D341Med (cell line): Measurements from ENCODE around the gene TNFRSF4.
"Not testable (repeated sequence)": the region's sequence is repeated elsewhere in the genome, so short reads cannot be mapped to it uniquely, and the experiment has no call there.

Experiments
- DNase-seq: peaks from one replicate; pipeline ENCODE4 v3.0.0; 2012; ENCODE audit warnings: low spot score

TNFRSF4 gene

GRCh38 chr1:1202831-1203560, 11.0 kb downstream of the TNFRSF4 start:
- peak; percentile 45 for DNase-seq

GRCh38 chr1:1200876-1201810, 12.8 kb downstream of the TNFRSF4 start:
- peak; percentile 76 for DNase-seq

GRCh38 chr1:1199961-1200875, 13.7 kb downstream of the TNFRSF4 start:
- peak; percentile 39 for DNase-seq

GRCh38 chr1:1199141-1199960, 14.6 kb downstream of the TNFRSF4 start:
- peak; percentile 34 for DNase-seq

GRCh38 chr1:1198423-1199140, 15.4 kb downstream of the TNFRSF4 start:
- DNase-seq, result peak; percentile 37

- peak; percentile 30 for DNase-seq
Observed at GRCh38 chr1:1197551-1198422, 16.2 kb downstream of the TNFRSF4 start.

GRCh38 chr1:1197188-1197500, 16.8 kb downstream of the TNFRSF4 start:
- peak; percentile 19 for DNase-seq

GRCh38 chr1:1196431-1197187, 17.3 kb downstream of the TNFRSF4 start:
- DNase-seq, result peak; percentile 28

GRCh38 chr1:1195726-1196125, 18.2 kb downstream of the TNFRSF4 start:
- DNase-seq, result not testable (repeated sequence)

GRCh38 chr1:1194723-1195122, 19.2 kb downstream of the TNFRSF4 start:
- DNase-seq, result no peak

GRCh38 chr1:1191734-1192133, 22.2 kb downstream of the TNFRSF4 start:
- no peak for DNase-seq

- DNase-seq, result no peak
Observed at GRCh38 chr1:1189111-1189510, 24.8 kb downstream of the TNFRSF4 start.

GRCh38 chr1:1187938-1188337, 26.0 kb downstream of the TNFRSF4 start:
- DNase-seq, result no peak

- no peak for DNase-seq
Observed at GRCh38 chr1:1185101-1185765, 28.7 kb downstream of the TNFRSF4 start.

GRCh38 chr1:1183833-1184775, 29.8 kb downstream of the TNFRSF4 start:
- peak; percentile 29 for DNase-seq

- DNase-seq, result no peak
Observed at GRCh38 chr1:1183221-1183747, 30.7 kb downstream of the TNFRSF4 start.
